Endothelial cell of hepatic sinusoid (primary cell): ENCODE results near the gene BEST3.

ENCODE experiments used
- in situ Hi-C: cut with HindIII; loops from 2 replicates; pipeline ENCODE4 v1.10.0; 2017; ENCODE audit warnings: low sequenced_read_pairs

BEST3 gene

DNA sequence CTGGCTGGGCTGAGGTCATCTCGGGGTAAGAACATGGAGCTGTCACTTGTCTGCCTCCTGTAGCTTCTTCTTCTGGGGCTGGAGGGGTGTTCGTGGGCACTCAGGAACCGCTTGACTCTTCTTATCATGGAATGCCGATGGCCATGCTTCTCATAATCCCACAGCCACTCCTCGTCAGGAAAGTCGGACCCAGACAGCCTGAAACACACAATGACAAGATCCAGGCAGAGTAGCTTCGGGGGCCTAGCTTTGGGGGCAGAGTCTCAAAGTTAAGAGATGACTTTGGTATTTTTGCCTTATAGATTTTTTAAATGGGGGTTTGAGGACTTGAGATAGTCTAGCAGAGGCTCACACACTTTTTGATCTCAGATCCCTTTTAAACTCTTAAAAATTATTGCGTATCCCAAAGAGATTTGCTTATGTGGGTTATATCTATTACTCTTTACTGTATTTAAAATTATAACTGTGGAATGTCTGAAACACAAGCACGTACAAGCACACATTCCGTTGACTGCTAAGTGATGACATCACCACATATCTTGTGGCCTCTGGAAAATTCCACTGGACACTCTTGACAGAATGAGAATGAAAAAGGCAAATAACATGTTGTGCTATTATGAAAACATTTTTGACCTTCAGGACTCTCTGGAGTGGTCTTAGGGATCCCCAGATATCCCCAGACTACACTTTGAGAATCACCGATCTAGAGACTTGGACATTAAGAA is 43.3 kb downstream of the BEST3 start:
- in situ Hi-C loops, result no loop called here

DNA sequence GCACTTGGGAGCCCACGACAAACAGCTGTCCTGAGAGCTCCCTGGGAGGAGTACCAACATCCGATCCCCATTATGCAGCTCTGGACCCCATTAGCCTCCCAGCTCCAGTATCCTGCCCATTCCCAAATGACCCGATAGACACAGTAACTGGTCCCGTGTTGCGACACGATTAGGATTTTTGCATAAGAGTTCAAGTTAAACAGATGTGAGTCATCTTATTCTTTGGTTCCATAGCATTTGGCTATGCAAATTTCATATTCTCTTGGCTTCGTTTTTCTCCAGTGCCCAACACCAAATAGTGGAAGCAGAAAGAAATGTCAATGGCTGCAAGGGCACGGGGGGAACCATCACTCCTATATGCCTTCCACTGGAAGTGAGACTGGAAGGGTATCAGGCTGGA is 45.4 kb downstream of the BEST3 start:
- in situ Hi-C loops, result no loop called here

DNA sequence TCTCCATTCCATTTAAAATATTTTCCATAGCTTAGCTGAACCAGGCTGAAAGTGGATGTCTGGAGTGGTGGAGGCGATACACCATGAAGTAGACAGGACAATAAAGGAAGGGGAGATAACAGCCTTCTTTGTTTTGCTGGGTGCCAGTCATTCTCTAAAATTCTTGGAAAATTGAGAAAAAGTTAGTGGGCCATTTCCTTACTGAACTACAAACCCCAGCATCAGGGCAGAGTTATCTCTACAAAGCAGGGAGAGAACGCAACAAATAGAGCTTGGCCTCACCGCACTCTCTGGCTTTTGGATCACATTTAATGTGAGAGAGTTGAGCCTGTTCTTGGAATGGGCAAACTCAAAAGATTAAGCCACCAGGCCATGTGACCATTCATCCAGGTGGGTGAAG is 47.2 kb downstream of the BEST3 start:
- in situ Hi-C loops, result no loop called here

DNA sequence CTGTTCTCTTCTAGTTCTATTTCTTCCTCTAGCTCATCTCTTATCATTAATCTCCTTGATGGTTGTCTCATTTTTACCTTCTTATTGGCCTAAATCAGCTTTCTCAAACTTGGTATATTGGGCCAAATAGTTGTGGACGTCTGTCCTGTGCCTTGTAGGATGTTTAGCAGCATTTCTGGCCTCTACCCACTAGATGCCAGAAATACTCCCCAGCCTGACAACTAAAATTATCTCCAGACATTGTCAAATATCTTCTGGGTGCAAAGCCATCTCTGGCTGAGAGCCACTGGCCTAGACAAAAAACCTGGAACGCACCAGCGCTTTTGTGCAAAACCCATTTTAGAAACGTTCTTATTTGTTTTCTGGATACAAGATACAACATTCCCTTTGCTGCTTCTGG is 49.6 kb downstream of the BEST3 start:
- in situ Hi-C loops, result no loop called here

DNA sequence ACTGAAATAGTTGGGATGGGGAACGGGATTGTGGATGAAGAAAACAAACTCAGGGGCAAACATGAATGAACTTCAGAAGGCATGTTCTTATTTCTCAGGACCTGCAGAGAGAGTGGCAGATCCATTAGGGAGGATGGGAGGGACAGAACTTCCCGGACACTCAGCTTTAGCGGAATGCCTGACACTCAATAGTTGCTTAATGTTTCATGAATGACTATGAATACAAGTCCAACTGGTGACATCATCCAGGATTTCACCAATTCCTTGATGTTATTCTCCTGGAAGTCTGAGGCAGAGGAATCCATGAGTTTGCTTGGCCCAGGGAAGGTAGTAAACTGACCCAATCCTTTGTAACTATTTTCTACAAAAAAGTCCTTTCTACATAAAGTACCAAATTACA is 50.6 kb downstream of the BEST3 start:
- in situ Hi-C loops, result no loop called here

DNA sequence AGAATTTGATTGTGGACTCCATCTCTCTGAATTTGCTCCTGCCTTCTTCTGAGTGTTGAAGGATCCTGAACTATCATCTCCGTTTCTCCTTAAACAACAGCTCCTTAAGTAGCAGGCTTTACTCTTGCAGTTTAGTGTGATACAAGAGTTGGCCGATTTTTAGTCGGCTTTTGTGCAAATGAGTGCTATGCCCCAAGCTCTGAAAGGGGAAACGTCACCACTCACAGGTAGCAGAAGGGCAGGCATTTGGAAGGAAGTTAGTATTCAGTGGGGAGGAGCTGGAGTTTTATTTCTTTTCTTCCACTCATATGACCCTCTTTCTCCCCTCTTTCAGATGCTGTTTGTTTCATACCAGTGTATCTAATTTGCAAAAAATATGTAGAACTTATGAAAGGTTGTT is 51.9 kb downstream of the BEST3 start:
- in situ Hi-C loops, result no loop called here

DNA sequence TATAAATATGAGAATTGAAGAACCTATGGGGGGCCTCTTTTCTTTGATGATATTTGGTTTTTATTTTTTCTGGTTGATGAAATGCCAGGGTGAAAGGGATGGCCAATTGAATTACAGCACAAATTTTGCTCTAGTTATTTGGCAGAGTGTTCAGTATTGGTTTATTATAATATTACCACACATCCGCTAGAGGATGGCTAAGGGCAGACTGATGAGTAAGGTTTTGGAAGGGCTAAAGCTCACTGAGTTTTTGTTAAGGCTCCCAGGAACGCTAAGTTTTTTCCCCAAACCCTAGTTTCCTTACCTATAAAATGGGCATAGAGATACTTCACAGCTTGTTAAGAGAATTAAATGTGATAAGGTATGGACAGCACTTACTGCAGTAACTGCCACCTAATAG is 54.1 kb downstream of the BEST3 start:
- in situ Hi-C loops, result no loop called here

DNA sequence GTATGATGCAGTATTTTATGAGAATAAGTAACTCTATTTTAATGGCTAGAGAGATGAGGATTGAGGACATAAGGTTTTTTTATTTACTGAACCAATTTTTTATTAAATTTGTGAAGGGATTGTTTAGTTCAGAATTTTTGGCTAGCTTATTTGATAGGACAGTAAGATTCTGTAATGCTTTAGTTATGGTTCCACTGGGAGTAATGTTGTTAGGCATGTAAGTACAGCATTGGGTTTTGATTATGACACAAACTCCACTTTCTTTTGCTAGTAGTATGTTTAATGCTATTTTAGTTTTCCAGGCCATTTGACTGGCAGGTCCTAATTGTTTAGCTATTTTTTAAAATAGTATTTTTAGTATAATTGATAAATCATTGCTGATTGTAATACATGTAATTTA is 54.6 kb downstream of the BEST3 start:
- in situ Hi-C loops, result no loop called here

DNA sequence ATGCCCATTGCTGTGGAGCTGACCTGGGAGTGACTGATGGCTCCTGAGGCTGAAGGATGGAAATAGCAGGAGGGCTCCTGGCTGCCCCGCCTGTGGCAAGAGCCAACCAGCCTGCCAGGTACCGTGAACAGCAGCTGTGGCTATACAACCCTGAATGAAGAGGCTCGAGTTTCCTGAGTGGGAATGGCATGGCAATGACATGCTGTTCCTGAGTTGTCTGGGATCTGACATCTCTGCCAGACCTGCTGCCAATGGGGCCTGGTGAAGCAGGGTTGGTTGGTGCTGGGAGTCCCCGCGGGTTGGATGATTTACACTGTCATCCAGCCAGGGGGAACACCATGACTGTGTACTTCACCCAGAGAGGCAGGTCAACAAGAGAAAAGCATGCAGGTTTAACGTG is 56.6 kb downstream of the BEST3 start:
- in situ Hi-C loops, result no loop called here

DNA sequence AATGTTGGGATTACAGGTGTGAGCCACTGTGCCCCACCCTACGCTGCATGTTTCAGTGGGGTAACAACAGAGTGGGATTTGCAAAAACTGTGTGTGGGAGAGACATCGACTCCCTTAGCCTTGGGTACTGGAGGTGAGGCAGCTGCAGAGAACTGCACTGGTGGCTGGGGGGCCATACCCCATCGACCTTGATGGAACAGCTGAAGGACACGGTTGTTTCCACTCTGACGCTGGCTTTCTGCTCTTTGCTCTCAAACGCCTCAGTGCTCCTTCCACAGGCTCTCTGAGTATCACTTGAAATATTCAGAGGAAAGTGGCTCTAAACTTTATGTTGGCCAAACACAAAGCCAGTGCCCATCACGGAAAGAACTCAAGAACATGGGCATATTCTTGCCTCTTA is 57.6 kb downstream of the BEST3 start:
- in situ Hi-C loops, result no loop called here

DNA sequence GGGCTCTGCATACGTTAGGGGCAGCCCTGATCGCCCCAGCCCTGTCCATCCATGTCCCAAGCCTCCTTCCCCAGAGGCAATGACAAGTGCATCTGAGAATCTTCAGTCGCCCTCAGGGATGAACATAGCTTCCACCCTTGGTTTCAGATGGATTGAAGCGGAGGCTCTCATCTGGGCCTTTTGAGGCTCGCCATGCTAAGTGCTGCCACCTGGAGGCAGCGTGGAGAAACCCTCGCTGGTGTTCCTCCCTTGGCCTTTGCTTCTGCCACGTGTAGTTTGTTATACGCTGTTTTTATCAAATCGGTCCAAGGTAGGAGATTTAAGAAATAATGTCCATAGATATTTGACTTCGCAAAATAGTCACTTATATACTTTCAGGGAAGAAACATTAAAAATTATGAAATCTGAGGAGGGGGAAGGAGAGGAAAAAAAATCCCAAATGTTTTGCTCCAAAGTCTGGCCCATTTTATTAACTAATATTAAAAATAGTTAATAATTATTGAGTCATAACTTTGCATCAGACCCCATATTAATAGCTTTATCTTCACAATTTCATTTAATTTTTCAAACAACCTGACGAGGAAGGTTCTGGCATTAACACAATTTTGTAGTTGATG is 59.6 kb downstream of the BEST3 start:
- in situ Hi-C loops, result no loop called here

DNA sequence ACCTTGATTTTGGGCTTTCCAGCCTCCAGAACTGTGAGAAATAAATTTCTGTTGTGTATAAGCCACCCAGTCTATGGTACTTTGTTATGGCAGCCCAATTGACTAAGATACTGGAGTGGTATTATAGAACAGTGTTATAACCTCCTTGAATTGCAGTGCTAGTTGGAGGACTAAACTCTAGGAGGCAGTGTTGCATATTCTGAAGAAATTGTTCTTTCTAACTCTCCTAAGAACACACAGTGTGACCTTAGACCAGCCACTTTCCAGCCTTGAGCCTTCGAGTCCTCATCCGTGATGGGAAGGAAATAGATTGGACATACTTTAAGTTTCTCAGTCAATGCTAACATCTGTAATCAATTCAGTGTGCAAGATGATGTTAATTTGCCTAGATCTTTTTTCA is 66.0 kb downstream of the BEST3 start:
- in situ Hi-C loops, result no loop called here

DNA sequence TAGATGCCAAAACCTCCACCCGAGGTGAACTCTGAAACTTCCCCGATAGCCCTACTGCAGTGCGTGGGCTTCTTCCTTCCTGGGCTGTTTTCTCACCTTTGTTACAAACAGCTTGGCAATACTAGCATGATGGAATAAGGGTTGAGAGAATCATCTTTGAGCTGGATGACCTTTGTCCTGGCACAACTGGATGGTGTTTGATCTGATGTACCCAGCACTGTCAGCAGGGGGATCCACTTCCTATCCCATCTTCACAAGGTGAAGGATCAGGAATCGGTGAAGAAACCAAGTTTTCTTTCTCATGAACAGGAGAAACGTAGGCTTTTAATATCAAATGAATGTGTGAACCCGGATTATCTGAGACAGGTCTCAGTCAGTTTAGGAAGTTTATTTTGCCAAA is 68.9 kb downstream of the BEST3 start:
- in situ Hi-C loops, result no loop called here

DNA sequence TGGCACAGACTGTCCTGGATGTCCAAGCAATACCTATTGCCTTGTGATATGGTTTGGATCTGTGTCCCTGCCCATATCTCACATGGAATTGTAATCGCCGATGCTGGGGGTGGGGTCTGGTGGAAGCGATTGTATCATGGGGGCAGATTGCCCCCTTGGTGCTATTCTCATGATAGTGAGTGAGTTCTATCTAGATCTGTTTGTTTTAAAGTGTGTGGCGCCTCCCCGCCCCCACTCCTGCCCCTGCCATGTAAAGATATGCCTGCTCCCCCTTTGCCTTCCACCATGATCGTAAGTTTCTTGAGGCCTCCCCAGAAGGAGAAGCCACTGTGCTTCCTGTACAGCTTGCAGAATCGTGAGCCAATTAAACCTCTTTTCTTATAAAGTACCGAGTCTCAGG is 71.6 kb downstream of the BEST3 start:
- in situ Hi-C loops, result no loop called here

DNA sequence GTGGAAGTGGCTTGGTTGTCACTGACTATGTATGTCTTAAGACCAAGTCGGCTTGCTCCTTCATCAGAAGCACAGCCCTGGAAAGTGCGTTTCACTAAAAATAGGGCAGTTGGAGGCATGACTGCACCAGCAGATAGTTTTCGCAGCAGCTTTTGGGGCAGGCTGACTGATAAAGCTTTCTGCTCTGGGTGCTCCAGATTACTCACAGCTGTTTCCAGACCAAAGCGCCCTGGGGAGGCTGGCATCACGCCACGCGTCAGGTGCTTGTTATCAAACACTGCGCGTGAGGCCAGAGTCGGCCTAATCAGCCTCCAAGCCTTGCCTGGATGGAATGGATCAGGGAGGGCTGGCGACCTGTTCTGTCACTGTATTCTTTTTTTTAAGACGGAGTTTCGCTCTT is 75.1 kb downstream of the BEST3 start:
- in situ Hi-C loops, result no loop called here

DNA sequence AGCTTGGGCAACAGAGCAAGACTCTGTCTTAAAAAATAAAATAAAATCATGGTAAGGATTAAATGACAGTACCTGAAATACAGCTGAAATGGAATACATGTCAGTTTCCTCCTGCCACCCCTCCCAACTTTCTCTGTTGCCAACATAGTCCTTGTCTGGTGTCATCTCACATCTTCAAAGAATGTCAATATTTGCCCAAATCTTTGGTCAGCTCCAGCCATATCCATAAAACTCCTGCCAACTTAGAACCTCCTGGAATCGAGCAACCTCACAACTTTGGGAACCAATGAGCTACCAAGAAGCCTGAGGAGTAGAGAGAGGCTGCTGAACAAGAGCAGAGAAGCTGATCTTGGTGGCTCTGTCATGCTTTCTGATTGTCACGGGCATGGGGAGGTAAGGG is 77.6 kb downstream of the BEST3 start:
- in situ Hi-C loops, result no loop called here

DNA sequence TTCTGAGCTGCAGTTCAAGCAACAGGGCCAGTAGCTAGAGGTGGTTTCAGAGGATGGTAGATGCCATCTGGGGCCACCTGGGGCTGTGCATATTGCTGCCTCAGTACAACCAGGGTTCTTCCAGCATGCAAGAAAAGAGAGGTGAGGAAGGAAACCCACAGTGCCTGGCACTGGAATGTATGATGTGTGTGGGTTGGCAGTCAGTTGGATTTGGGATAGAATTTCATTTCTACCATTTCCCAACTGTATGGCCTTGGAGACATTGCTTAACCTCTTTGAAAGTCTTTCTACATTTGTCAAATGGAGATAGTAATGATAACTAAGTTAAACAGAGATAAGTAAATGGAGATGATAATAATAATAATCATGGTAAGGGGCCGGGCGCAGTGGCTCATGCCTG is 78.2 kb downstream of the BEST3 start:
- in situ Hi-C loops, result no loop called here

DNA sequence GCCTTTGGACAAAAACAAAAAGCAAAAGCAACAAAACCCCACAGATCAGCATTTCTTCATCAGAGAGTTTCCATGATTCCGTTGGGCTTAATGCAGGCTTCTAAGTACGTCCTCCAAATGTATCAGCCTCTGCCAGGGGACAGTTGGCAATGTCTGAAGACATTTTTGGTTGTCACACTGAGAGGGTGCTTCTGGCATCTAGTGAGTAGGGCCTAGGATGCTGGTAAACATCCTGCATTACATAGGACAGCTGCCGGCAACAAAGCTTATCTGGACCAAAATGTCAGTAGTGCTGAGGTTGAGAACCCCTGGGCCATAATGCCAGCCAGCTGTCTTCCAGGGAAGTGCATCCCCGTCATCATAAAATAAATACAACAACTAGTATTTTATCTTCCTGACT is 79.0 kb downstream of the BEST3 start:
- in situ Hi-C loops, result no loop called here

DNA sequence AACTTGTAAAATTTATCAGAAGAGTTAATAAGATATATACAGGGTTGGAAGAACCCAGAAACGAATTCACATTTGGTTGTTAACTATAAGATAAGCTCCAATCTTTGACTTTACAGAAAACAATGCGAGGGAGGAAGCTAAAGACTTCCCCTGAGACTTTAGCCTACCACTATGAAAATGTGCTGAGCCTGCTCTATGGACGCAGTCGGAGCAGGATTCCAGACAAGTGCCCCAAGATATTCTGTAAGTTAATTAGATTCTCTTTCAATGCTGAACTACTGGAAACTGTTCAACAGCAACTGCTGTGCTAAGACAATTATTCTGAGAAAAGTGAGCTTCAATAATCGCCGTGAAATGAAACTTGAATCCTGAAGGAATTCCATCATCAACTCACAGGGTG is 80.1 kb downstream of the BEST3 start:
- in situ Hi-C loops, result no loop called here

DNA sequence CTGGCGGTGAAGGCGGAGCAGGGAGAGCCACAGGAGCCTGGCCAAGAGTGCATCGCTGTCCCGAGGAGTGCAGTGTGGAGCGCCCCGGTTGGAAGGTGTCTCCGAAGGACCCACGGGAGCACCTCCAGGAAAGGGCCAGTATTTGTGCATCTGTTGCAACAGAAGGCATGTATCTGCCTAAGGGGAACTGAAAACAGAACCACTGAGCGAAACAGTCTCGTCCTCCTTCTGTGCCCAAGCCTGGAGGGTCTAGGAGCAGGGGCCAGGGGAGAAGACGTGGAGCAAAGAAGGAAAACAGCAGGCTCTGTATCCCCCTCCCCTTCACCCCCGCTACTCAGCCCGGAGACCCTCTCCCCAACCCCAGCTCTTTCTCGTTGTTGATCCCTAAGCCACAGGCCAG is 83.1 kb downstream of the BEST3 start:
- in situ Hi-C loops, result no loop called here

DNA sequence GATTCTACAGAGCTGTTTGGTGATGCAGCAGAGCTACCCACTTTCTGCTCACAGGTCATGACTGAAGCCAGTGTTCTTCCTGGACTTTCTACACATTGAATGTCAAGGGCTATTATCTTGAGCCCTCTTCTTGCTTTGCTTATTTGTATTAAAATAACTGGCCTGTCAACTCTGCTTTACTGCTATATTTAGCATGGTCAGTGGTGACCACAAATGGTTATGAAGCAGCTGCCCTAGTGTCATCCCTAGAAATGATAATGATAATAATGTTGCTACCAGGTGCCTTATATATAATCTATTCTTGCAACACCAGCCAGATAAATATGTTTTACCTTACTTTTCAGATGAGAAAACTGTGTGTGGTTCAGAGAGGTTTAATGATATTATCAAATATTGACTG is 85.8 kb downstream of the BEST3 start:
- in situ Hi-C loops, result no loop called here

DNA sequence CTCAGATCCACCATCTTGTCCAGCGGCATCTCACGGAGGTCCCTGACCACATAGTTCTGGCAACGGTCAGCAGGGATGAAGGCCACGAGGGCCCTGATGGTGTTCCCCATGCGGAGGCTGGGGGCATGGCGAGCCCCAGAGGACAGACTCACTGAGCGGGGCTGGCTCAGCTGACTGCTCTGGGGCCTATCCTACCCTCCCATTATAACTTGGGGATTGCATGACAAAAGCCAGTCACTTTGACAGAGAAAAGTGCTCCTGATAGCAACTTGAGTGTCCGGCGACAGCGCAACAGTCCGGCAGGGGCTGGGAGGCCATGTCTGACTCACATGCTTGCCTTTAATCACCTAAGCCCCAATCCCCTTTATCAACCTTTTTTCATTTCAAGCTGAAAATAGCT is 88.4 kb downstream of the BEST3 start, which contains the start of gene LRRC10:
TSS of gene LRRC10 (minus strand) at position 179 of the 400 bp plus-strand sequence. CDS start at position 110, 69 bp downstream.
- in situ Hi-C loops, result no loop called here

DNA sequence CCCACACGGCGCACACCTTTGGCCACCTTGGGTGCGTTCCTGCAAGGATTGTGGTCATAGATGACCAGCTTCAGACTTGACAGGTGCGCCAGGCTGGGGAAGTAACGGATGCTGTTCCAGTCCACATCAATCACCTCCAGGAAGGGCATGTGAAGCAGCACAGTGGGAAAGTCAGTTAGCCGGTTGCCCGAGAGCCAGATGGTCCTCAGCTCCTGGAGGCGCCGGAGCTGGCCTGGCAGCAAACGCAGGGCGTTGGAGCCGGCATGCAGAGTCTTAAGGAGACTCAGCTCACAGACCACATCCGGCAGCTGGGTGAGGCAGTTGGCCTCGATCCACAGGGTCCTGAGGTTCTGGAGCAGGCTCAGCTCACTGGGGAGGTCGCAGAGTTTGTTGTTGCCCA is 89.0 kb downstream of the BEST3 start:
- in situ Hi-C loops, result no loop called here
